K562 (cell line): ENCODE results near the gene USP13. TPM values are rescaled to one million over a fixed set of nuclear protein-coding genes. Genes with fewer than 3 reads are reported as not detected.

ENCODE experiments used
- BCLAF1 ChIP-seq, 2 experiments: fragments of 450-650 bp in 1 of 2; IDR thresholded peaks; 2 replicates each; pipeline ENCODE4 v1.6.1; 2011 to 2017; ENCODE audit warnings: low read depth in 2 of 2, antibody characterized with exemption in 1 of 2, borderline replicate concordance in 1 of 2, low read length in 1 of 2, mild to moderate bottlenecking in 1 of 2, mixed read lengths in 1 of 2; ENCODE audit not compliant: control insufficient read depth in 1 of 2
- NCOA6 ChIP-seq: fragments of 450-650 bp; IDR thresholded peaks from 2 replicates; pipeline ENCODE4 v1.6.1; 2017; ENCODE audit warnings: mild to moderate bottlenecking
- ZNF318 ChIP-seq, 2 experiments: fragments of 450-650 bp; IDR thresholded peaks; 2 replicates each; pipeline ENCODE4 v1.6.1; 2016; ENCODE audit warnings: mild to moderate bottlenecking in 2 of 2, borderline replicate concordance in 1 of 2, low read depth in 1 of 2, moderate library complexity in 1 of 2
- polyA plus RNA-seq, 8 experiments: library from polyadenylated mRNA; depleted of rRNA in 4 of 8; stranded (reverse) in 5 of 8; unstranded in 3 of 8; fragments of >200 nt; fragmentation: Nextera tagmentation in 2 of 8; fragmentation: Illumina TruSeq in 1 of 8; extraction: Ambion mirVana in 2 of 8; extraction: Trizol in 1 of 8; gene quantifications; 2 replicates each; pipeline versions ENCODE4 v1.2.1 to v1.2.3, GENCODE V29; 2011 to 2014; ENCODE audit warnings: inconsistent platforms in 1 of 8, missing spikeins in 1 of 8
- total RNA-seq, 7 experiments: library from RNA; depleted of rRNA in 6 of 7; stranded (reverse); fragments of >200 nt in 6 of 7; fragmentation: Illumina TruSeq in 2 of 7; extraction: Trizol in 2 of 7; gene quantifications; 2 replicates each; pipeline versions ENCODE4 v1.2.1 to v1.2.3, GENCODE V29; 2011 to 2021; ENCODE audit warnings: low replicate concordance in 1 of 7

Gene USP13
- total and polyA plus RNA-seq, 9 of the 15 experiments (the other 6 are each of a cell fraction or from before 2014, with no cell fraction given): 0.11 to 2.3 (median 0.51) TPM

GRCh38 chr3:179651687-179652446, 973 bp upstream of the USP13 start (continued):
- no peak for TF ChIP-seq BCLAF1 (IDR thresholded peaks at IDR 0.05; ENCODE audit: borderline replicate concordance in 1 of 2, control insufficient read depth in 1 of 2, low read depth in 2 of 2, low read length in 1 of 2)
- no peak for TF ChIP-seq ZNF318 (IDR thresholded peaks at IDR 0.05; ENCODE audit: borderline replicate concordance in 1 of 2, low read depth in 1 of 2)
- no peak for TF ChIP-seq NCOA6
